HG02642 (cell line): ENCODE results near the gene CEP85L.

Source experiments
- ATAC-seq: cut with Tn5 transposase; IDR thresholded peaks from one replicate; pipeline ENCODE4 v1.9.1; 2021; ENCODE audit warnings: mild to moderate bottlenecking; ENCODE audit not compliant: unreplicated experiment, poor library complexity

CEP85L gene

DNA sequence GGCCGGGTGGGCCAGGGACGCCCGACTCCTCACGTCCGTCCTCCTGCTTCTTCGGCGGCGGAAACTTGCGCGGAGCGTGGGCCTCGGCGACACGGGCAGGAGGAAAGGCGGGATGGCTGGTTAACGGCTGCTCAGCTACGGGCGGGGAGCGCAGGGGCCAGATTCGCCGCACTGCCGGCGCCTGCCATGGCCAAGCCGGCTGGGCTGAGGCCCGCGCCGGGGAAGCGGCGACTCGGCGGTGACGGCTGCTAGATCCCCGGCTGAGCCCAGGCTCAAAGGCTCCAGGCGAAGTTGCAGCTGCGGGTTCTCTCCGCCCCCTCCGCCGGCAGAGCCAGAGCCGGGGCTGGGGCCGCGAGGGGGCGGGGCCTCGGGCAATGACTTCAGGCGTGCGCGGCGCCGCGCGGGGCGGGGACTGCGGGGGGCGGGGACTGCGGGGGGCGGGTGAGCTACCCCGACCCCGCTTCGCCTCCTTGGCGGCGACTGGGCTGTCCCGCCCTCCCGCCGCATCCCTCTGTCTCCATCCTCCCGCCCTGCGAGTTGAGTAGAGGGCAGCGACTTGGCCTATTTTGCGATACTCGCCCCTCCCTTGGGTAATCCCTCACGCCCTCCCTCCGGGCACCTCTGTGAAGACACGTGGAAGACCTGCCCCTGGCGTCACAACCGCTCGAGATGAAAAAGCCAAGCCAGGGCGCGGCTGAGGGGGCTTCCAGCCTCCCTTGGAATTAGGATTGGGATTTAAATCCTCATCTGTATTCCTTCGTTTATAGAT lies at the start of gene CEP85L:
Gene CEP85L, minus strand, starts transcription at position 310 of the 769 bp plus-strand sequence. CDS start 322 bp downstream, outside the sequence.
- peak; percentile 89 for ATAC-seq

DNA sequence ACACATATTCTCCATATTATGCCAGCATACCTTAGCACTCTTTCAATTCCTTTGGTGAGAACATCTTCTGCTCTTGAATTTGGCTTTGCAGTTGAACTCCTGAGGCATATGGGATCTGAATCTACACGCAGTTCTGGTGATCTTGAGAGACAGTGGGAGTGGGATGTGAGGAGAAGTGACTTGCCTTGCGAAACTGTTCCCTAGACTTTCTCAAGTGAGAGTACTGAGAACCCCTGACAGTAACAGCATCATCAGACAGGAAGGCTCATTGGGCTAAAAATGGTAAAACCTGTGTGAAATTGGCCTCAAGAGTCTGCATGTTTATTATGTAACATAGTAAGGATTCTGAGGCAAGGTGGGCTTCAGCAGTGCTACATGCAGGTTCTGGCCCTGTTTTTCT lies 49.1 kb upstream of the CEP85L start:
- no peak for ATAC-seq

DNA sequence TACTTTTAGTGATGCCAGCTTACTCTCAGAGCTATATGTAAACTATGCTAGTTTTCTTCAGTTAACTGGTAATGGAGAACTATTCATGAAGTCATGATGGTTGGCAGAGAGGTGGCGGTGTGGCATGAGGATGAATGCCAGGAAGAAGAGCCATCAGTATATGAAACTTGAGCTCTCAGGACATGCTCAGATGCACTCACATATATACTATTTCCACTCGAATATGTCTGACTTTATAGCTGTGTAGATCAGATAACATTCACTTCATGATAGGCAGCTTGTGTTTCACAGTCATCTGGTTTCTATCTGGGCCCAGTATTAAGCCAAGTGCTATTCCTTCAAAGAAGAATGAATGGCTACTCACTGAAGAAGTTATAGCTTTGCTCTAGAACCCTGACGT lies 46.2 kb upstream of the CEP85L start:
- ATAC-seq, result no peak

DNA sequence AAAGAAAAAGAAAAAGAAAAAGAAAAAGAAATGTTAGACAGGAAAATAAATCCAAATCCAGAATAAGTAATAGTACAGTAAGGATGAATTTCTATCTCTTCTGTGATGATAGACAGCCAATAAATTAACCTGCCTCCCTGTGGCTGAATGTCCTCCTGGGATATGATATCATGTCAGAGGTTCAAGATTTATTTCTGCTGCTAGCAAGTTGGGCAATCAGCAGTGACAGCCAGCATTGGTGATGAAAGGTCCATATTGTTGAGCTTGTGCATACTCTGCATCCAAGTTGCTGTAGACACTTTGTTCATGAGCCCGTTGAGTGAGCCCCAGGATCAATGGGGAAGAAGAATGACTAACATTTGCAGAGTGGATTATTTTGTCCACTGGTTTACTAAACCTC lies 44.9 kb upstream of the CEP85L start:
- no peak for ATAC-seq

DNA sequence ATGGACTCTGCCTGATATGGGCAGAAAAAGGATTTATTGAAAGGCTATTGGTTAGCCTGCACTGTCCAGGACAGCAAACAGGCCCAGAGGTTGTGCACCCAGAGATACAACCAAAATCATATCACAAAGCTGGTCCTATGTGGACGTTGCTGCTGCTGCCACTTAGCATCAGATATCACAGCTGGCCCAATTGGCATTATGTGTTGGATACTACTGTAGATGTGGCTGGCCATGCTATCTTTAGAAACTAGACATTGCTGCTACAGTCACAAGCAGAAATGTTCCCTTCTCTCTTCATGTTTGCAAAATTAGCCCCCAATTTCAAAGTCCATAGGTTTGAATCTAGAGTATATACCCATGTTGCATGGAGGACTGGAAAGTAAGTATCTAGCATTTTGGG lies 42.2 kb upstream of the CEP85L start:
- no peak for ATAC-seq

DNA sequence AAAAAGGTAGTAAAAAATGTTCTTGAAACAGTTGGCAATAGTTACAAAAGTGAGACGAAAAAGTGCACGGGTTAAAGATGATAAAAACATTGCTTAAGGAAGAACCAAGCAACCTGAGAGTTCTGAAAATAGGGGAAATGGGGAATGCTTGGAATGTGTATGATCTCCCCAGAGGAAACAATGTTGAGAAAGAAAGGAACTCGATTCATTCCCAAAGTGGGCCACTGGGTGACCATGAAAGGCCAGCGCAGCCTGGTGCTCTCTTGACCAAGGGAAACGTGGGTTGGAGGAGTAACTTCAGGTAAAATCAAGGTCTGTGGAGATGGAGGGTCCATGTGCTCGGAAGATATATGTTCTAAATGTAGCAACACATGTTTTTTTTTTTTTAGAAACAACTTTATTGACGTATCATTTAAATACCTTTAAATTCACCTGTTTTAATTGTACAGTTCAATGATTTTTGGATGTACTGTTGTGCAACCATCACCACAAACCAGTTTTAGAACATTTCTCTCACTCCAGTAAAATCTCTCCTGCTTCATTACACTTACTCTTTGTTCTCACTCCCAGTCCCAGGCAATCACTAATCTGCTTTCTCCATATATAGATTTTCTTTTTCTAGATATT lies 34.5 kb upstream of the CEP85L start:
- no peak for ATAC-seq

DNA sequence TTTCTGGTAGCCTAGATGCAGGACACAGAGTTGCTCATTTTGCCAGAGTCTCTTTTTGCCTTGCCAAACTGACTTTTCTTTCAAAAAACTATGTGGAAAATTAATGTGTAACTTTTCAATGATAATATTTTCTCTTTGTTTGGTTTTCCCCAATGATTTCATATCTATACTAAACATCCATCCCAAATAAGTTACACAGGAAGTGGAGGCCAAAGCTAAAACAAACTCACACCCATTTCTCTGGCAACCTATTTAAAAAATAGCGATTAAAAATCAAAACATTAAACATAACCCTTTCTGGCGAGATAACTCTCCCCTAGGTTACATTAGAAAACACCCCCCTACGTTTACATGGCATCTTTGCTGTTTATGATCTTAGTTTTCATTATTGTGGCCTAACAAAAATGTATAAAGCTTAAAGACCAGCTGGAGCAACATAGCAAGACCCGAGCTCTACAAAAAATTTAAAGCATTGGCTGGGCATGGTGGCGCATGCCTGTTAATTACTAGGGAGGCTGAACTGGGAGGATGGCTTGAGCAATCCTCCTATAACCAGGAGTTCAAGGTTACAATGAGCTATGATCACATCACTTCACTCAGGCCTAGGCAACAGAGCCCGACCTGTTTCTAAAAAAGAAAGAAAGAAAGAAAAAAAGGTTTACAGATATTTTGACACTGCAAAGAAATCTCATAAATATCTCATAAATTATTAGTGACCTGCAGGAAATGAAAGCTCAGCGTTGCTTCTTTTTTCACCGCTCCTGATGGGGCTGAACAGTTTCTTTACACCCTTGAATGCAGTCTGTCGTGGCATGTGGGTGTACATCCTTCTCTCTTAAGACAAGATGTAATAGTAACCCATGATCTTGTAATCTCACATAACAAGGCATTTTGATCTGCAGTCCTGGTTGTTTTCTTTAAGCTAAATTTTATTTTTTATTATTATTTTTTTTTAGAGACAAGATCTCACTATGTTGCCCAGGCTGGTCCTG lies 32.8 kb upstream of the CEP85L start:
- no peak for ATAC-seq

DNA sequence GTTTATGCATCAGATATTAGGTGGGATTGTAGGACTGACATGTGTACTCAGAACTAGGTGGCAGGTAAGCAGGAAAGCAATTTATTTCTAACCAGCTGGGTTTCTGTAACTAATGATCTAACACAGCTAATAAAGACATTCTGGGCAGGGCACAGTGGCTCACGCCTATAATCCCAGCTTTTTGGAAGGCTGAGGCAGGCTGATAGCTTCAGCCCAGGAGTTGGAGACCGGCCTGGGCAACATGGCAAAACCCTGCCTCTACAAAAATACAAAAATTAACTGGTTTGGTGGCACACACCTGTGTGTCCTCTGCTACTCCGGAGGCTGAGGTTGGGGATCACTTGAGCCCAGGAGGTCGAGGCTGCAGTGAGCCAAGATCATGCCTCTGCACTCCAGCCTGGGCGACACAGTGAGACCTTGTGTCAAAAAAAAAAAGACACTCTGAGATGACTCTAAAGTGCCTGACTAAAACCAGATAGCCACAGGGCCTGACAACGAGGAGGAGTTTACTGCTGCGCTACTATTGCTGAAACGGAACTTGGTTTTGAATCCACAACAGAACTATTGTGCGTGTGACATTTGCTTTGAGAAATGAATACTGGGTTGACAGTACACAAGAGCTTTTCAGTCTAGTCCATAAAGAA lies 29.2 kb upstream of the CEP85L start:
- no peak for ATAC-seq

DNA sequence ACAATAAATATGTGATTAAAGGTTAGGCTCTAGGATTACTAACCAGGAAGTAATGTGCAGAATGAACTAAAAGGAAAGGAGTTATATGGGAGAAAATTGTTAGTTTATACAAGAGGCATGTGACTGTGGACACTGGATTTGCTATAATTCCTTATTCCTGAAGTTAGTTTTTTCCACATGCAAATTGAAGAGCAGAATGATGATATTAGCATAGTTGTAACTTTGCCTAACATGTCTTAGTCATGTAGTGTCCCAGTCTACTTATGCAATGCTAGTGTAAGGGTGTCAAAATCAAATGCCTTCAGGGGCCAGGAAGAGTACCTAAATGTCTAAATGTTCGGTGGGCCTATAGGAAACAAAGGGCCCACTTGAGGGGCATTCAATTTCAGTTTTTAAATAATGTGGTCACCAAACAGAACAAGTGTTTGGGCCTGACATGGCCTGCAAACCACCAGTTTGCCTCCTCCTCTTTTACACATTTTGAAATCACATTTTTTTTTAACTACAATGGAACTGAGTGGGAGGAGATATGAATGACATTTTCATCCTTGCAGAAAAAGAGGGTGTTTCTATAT lies 28.0 kb upstream of the CEP85L start:
- no peak for ATAC-seq

DNA sequence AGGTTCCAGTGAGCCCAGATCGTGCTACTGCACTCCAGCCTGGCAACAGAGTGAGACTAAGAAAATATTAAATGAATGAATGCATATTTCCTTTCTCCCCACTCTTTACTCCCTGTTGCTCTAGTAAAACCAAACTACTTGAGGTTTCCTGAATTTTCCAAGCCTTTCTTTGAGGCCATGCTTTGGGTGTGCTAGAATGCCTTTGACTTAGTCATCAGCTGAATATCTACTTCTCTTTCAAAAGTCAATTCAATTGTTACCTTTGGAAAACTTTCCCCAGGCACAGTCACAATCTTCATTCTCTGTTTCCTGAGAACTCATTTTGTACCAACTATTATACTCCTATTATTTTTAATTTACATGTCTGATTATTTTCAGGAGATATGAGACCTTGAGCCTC lies 27.5 kb upstream of the CEP85L start:
- no peak for ATAC-seq

DNA sequence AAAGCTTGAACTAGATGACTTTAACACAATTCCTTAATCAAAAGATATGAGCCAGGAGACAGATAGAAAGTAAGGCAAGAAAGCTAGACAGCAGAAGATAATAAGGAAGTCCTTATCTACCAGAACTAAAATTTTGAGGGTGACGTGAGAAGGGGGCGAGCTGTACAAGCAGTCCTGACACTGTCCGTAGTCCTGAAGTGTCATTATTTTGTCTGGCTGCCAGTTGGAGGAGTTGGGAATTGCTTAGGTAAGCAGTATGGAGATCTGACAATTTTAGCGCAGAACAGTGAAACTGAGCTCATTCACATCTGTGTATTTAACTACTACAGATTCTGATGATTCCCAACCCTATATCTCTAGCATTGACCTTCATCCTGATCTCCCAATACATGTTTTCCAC lies 25.8 kb upstream of the CEP85L start:
- ATAC-seq, result no peak

DNA sequence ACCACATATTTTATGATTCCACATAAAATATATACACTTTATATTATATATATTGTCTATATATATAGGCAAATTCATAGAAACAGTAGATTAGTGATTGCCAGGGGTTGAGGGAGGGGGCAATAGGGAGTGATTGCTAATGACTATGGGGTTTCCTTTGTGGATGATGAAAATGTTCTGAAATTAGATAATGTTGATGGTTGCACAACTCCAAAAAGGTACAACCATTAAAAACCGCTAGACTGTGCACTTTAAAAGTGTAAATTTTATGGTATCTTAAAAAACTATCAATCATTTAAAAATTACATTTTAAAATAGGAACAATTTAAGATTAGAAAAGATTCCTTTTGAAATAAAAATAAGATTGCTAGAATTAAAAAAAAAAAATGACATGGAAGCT lies 23.8 kb upstream of the CEP85L start:
- ATAC-seq, result no peak

DNA sequence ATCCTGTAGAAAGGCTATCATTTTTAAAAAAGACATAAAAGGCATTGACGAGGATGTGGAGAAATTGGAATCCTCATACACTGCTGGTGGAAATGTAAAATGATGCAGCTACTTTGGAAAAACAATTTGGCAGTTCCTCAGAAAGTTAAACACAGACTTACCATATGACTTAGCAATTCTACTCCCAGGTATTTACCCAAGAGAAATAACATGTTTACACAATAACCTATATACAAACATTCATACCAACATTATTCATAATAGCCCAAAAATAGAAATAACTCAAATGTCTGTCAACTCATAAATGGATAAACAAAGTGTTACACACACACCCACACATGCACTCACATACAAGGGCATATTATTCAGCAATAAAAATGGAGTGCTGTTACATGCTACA lies 23.4 kb upstream of the CEP85L start:
- no peak for ATAC-seq

DNA sequence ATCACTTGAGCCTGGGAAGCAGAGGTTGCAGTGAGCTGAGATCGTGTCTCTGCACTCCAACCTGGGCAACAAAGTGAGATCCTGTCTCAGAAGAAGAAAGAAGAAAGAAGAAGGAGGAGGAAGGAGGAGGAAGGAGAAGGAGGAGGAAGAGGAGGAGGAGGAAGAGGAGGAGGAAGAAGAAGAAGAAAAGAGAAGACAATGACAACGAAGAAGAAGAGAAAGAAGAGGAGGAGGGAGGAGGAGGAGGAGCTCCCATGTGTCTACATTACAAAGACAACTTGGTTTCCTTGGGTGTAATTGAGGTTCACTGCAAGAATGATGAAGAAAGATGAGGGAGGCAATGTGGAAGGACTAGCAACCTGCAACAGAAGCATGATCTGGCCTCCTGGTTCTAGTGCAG lies 21.3 kb upstream of the CEP85L start:
- no peak for ATAC-seq

DNA sequence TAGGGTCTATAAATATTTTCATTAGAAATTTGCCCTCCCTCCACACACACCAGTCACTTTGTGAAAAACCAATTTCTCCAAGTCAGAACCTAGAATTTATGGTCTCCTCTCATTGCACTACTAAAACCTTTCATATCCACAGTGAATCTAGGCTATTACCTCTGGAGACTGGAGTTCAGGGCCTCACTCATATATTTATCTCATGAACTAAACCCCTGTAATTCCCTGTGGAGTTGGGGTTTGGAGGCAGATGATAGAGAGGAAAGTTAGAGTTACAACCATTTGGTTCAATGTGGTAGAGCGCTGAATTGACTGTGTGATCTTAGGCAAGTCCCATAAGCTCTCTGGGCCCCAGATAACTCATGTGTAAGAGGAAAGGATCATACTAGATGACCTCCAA lies 18.2 kb upstream of the CEP85L start:
- ATAC-seq, result no peak

DNA sequence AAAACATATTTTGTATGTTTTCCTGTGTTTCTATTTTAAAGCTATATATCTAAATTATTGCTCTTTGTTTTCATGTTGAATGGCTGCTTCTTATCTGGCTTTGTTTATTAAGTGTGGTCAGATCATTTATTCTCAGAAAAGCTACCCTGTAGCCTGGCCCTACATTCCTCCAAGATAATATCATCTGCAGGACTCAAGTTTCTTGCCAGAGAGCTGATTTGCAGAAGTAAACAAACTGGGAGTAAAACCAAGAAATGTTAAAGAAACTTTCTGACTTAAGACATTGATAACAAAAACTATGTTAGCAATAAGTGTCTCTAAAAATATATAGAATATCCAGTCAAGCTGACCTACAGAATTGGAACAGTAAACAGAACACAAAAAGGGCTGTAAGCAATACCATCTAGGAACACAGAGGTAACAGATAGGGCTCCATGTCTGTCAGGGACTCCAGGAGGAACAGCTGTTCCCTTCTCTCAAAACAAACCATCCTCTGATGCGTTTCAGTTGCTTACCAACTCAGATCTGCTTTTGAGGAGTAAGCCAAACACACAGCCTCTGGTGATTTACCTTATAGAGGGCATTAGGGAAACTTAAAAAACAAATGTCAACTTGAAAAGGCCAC lies 17.5 kb upstream of the CEP85L start:
- no peak for ATAC-seq

DNA sequence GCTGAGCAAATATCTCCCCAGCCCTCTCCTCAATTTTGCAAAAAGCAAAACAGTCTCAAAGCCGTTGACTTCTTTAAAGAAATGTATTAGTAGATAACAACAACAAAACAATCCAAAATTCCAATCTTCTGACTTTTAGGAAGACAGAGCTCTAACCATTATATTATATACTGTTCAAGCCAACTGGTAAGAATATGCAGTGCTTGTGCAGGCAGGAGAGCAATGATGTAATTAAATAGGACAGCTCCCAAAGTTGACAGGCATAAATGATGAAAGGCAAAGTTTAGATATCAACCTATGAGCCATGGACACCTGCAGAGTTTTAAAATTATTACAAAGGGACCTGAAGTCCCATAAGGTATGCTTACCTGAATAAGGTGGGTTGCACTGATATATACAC lies 16.6 kb upstream of the CEP85L start:
- ATAC-seq, result no peak

DNA sequence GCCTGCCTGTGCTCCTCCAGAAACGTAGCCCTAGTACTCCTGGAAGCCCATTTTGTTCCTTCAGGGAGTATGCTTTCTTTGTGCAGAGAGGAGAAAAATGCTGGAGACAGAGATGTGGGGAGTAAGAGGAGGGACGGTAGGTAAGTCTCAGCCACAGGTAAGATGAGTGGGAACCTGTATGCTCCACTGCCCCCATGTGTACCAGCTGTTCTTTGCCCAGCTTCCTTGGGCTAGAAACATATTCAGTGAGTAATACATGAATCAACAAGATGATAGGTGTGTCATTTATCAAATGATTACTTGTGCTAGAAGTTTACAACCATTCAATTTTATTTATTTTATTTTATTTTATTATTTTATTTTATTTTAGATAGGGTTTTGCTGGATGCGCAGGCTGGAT lies 13.6 kb upstream of the CEP85L start:
- peak; percentile 52 for ATAC-seq
